ENCODE results near the gene EIF4ENIF1.
"Not testable (repeated sequence)": the region's sequence is repeated elsewhere in the genome, so short reads cannot be mapped to it uniquely, and the experiment has no call there.

The EIF4ENIF1 gene

GRCh38 chr22:31493355-31493754 is 3.7 kb upstream of the EIF4ENIF1 start:
- ATAC-seq, result not testable (repeated sequence)

GRCh38 chr22:31492151-31492550 is 2.5 kb upstream of the EIF4ENIF1 start:
- ATAC-seq, result no peak

GRCh38 chr22:31491218-31491962 is 1.7 kb upstream of the EIF4ENIF1 start:
- ATAC-seq, result no peak

GRCh38 chr22:31490496-31490925 is 869 bp upstream of the EIF4ENIF1 start:
- ATAC-seq, result peak; percentile 51 to 57

GRCh38 chr22:31488988-31489617 is 539 bp downstream of the EIF4ENIF1 start:
- peak; percentile 7 to 11 for ATAC-seq

- no peak for ATAC-seq
Observed at GRCh38 chr22:31488346-31488883, 1.2 kb downstream of the EIF4ENIF1 start.

GRCh38 chr22:31486951-31487350 is 2.7 kb downstream of the EIF4ENIF1 start:
- ATAC-seq, result no peak

GRCh38 chr22:31486369-31486768 is 3.3 kb downstream of the EIF4ENIF1 start:
- not testable (repeated sequence) for ATAC-seq

- ATAC-seq, result not testable (repeated sequence)
Observed at GRCh38 chr22:31482470-31482869, 7.2 kb downstream of the EIF4ENIF1 start.

GRCh38 chr22:31481129-31481528 is 8.5 kb downstream of the EIF4ENIF1 start:
- ATAC-seq, result no peak

- ATAC-seq, result no peak
Observed at GRCh38 chr22:31477329-31477728, 12.3 kb downstream of the EIF4ENIF1 start.

- no peak for ATAC-seq
Observed at GRCh38 chr22:31475800-31476199, 13.8 kb downstream of the EIF4ENIF1 start.

GRCh38 chr22:31474743-31475142 is 14.9 kb downstream of the EIF4ENIF1 start:
- no peak for ATAC-seq

GRCh38 chr22:31465307-31465706 is 24.3 kb downstream of the EIF4ENIF1 start:
- no peak for ATAC-seq

- no peak for ATAC-seq
Observed at GRCh38 chr22:31461699-31462098, 27.9 kb downstream of the EIF4ENIF1 start.

GRCh38 chr22:31451709-31452571 is 37.7 kb downstream of the EIF4ENIF1 start:
- ATAC-seq, result peak; percentile 48 to 67

- ATAC-seq, result no peak
Observed at GRCh38 chr22:31449506-31449905, 40.1 kb downstream of the EIF4ENIF1 start.

GRCh38 chr22:31448382-31448781 is 41.3 kb downstream of the EIF4ENIF1 start:
- no peak for ATAC-seq

GRCh38 chr22:31447337-31447736 is 42.3 kb downstream of the EIF4ENIF1 start:
- ATAC-seq, result no peak

GRCh38 chr22:31446767-31447166 is 42.9 kb downstream of the EIF4ENIF1 start:
- ATAC-seq, result no peak

- ATAC-seq, result no peak
Observed at GRCh38 chr22:31446208-31446607, 43.4 kb downstream of the EIF4ENIF1 start.

- ATAC-seq, result no peak
Observed at GRCh38 chr22:31445642-31446041, 44.0 kb downstream of the EIF4ENIF1 start.

GRCh38 chr22:31443516-31443915 is 46.1 kb downstream of the EIF4ENIF1 start:
- no peak for ATAC-seq

Measured in activated CD4-positive, CD25-positive, alpha-beta regulatory T cell treated with anti-CD3 and anti-CD28 coated beads, Interleukin-2, amount 50 U/mL, for 24 hours (primary cell).